Measurements from ENCODE around the gene CXCR5.

CXCR5 gene

DNA sequence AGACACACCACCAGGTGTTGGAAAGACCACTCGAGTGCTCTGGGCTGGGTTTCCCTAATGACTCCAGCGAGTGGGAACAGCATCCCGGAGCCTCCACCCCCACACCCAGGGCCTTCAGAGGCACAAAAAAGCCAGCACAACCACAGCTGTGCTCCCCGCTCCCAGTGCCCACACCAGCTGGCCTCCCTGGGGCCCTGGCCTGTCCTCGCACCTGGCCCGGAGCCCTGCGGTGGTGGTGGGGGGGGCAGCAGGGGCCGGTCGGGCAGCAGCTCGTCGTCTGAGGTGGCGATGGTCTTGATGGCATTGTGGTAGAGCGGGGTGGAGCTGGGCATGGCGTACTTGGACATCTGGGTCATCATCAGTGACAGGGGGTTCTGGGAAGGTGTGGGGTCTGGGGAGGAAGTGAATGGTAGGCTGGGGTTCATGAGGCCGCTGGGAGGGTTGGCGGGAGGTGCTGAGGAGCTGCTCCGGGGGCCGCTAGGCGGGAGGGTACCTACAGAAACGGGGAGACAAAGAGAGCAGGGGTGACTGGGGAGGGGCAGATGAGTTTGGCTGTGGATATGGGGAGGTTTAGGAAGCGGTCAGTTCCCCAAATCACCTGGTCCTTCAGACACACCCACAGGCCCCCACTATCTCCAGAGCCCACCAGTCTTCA, 16.1 kb downstream of the CXCR5 start:
- no peak for DNase-seq

GRCh38 chr11:118900535-118901384, 17.1 kb downstream of the CXCR5 start:
- no peak for DNase-seq

DNA sequence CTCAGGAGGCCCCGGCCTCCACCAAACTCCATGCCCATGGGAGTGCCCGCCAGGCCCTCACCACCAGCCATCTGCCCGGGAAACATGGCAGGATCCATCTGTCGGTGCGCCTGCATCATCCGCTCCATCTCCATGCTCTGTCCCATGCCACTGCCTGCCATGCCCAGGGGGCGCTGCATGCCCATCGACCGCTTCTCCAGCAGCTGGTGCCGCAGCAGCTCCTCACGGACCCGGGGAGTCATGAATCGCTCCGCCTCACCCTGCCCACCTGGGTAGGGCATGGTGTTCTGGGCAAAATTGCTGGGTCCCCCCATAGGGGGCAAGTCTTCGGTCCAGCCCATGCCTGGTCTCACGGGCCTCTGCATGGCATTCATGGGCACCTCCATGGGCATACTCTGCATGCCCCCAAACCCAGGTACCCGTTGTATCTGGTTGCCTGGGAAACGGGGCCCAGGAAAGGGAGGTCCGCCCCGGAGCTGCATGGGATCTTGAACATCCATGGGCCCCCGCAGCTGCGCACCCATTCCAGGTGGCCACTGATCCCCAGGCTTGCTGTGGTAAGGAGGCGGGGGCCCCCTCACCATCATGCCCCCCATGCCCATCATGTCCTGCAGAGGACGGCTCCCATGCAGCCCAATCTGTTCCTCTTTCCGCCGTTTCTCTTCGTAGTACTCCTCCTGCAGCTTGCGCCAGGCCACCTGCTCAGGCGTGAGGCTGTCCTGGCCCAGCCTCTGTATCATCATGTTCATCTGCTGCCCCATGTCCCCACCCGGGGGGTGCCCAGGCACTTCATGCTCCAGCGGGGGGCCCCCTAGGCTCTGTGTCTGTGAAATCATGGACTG, 18.0 kb downstream of the CXCR5 start:
- no peak for DNase-seq

DNA sequence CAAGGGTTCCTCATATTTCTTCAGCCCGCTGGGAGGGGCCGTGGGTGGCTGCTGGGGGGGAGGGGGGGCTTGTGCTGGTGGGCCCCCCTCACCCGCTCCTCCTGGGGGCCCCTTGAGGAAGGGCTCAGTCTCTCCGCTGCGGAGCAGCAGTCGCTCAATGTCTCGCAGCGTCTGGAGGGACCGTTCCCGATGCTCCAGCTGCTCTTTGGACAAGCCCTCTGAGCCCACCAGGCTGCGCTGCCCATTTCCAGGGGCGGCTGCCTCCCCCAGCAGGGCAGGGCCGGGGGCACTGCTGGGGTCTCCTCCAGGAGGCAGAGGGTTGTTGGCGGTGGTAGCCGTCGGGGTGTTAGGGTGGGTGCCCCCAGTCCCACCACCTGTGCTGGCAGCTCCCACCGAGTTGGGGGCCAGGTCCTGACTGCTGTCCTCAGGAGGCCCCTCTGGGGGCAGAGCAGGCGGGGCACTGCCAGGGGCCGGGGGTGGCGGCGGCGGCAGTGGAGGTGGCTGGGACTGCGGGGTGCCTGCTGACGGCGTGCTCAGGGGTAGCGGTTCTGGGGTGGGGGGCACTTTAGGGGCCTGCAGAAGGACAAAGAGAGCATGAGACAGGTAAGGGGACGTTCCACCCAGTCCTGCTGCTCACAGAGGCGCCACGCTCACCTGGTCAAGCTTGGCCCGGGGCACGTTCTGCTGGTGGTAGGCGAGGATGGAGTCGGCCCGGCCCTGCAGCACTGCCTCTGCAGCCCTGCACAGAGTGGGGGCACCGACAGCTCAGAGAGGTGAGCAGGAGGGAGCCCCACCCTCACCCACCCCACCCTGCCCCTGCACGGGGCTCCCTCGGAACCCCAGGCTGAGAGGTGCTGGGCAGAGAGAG, 18.9 kb downstream of the CXCR5 start:
- no peak for DNase-seq

GRCh38 chr11:118903204-118904015, 19.7 kb downstream of the CXCR5 start:
- no peak for DNase-seq

DNA sequence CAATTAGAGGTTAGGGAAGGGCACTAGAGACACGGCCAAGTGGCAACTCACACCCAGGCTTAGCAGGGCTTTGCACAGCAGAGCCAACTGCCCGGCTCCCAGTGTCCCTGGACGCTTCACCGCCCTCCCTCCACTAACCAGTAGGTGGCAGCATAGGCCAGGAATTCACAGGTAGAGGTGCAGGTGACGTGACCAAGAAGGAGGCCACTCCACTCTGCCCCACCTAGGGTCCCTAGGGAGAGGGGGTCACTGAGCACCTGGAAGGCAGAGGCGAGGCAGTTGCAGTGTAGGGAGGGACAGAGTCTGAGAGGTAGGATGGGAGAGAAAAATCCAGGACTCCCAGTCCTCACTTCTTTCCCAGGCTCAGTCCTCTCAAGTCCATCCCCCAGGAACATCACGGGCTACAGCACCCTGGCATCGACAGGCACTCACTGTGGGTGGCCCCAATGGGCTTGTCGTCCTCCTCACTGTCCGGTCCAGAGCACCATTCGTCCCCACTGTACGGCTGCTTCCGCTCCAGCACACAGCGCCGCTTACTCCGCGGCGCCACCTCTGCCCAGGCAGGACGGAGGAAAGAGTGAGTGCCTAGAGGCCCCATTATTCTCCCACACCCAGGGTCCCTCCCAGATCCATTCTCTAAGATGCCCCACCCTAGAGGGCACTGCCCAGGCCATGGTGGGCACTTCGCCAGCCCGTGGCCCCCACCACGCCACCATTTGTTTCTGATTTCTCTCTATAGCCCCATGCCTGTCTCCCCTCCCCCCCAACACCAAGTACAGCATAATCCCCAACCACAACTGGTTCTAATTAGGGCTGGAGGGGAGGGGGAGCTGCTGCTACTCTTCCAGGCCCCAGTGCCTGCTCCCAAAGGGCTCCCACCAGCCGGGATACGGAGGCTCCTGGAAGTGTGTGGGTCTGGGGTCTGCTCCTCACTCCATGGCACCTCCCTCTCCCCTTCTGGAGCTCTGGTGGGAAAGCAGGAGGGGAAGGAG, 23.7 kb downstream of the CXCR5 start:
- peak; percentile 84 for DNase-seq

DNA sequence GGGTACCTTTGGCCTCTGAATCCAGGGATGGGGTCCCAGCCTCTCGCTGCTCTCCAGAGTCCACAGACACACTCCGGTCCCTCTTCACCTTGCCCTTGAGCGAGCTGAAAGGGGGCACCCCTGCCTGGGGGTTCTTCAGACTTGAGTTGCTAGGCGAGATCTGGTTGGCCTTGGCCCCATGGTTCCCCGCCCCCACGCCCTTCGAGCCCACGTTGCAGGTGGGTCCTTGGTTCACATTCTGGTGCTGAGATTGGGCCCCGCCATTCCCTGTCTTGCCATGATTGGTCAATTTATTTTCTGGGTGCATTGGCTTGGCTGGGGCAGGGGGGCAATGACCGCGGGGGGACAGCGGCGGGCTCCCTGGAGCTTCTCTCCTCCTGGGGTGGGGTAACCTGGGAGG, 24.6 kb downstream of the CXCR5 start:
- DNase-seq: no peak

DNA sequence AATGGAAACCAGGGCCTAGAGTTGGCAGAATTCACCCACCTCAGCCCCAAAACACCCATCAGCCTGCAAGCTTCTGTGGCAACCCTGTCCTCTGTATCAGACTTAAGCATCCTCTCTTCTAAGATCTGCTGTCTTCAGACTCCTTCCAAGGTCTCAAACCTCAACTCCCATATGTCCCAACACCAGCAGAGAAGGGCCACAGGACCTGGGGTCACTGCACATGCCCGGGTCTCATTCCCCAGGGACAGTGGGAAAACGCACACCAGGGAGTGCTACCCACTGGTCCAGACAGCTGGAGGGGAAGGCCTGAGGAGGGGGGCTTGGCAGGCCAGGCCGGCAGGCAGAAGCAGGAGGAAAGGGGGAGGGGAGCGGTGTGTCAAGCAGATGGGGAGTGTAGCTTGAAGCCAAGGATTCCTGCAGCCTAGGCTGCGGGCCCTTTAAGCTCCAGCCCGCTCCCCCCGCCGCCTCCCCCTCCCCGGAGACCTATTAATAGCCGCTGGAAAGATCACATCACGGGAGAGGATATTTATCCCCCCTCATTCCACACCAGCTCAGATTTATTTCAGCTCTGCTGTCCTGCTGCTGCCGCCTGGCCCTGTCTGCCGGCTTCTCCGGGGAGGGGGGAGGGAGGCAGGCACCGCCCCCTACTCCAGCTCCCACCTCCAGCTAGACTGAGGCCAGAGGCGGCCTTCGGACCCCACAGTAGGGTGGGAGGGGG, 25.4 kb downstream of the CXCR5 start:
- DNase-seq: no peak

DNA sequence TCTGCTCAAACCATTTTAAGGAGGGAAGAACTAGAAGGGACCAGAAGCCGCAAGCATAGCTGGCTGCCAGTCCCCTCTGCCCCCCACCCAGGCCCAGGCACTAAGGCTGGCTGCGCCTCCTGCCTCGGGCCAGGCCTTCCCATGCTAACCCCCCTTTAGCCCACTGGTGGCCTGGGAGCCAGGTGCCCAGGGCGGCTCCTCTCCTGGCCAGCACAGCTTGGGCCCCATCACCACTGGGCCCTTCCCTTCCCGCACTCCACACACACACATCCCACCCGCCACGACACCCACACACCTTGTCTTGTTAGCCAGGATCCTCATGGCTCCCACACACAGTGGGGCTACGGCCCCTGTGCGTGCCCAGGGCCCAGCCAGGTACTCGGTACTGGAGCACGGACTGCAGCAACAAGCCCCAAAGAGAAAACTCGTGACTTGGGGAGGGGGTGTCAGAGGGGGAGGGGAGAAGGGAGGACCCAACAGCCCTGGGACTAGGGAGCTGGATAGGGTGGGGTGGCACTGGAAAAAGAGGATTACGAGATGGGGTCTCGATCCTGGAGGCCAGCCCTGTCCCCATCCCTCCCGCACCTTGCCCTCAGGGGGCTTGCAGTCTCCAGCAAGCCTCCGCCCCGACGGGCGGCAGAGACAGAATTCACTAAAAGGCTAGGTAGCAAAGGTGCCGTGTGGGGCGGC, 26.1 kb downstream of the CXCR5 start:
- DNase-seq: no peak

- peak; percentile 41 for DNase-seq
Observed at GRCh38 chr11:118910309-118911112, 26.8 kb downstream of the CXCR5 start.

DNA sequence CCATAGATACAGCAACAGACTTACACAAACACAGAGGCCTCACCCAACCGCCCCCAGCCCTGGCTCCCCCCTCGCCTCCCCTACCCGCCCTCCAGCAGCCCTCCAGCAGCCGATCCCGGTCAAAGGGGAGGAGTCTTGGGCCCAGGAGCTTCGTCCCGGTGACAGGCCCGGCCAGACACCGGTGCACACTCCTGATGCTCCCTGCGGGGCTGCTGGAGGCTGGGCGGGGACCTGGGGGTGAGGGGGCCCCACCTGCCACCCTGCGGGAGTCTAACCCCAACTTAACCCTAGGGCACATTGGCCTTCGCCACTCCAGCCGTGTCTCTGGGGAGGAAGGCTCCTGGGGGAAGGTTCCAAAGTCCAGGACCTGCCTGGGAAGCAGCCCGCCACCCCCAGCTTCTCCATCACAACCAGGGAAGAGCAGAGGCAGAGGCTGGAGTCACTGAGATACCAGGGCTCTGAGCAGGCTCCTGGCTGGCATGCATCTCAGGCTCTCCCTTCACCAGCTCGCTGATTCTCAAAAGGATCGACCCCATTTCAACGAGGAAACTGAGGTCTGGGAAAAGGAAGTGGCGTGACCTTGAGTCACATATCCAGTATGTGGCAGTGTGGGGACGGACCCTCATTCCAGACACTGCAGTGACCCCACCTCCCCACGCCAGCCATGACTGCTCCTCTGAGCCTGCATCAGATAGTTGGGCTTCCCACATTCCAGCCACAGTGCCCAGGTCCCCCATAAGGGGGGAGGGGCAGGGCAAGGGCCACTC, 27.6 kb downstream of the CXCR5 start:
- DNase-seq: no peak

DNA sequence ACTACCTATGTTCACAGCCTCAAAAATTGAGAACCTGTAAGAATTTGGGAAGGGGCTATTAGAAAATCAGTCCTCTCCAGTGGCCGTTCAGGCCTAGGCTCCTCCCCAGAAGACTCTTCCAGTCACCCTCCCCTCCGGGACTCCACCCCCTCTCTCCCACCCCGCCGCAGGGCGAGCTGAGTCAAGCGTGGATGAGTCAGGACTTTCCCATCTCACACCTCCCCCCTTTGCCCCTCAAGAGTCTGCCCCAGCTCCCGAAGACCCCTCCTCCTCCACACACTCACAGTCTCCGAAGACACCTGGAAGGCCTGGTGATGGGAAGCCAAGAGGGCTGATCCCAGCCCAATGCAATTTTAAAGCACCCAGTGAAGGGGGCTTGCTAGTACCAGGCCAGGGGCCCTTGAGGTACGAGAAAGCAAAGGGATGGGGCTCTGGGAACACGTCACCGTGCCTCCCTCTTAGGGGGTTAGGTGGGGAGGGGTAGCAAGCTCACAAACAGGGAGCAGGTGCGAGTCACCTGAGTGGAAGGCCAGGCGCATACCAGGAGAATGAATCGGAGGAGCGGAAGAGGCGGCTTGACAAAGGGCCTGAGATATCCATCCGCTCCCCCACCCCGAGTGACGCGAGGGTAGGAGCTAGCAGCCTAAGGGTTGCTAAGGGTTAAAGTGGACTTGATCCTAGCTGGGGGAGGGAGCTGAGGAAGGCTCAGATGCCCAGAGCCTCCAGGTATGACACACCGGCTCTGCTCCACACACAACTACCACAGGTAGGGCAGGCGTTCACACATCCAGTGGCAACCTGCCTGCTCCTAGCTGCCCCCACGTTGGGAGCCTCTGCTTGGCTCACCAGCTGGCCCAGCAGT, 28.4 kb downstream of the CXCR5 start:
- DNase-seq: peak; percentile 75

DNA sequence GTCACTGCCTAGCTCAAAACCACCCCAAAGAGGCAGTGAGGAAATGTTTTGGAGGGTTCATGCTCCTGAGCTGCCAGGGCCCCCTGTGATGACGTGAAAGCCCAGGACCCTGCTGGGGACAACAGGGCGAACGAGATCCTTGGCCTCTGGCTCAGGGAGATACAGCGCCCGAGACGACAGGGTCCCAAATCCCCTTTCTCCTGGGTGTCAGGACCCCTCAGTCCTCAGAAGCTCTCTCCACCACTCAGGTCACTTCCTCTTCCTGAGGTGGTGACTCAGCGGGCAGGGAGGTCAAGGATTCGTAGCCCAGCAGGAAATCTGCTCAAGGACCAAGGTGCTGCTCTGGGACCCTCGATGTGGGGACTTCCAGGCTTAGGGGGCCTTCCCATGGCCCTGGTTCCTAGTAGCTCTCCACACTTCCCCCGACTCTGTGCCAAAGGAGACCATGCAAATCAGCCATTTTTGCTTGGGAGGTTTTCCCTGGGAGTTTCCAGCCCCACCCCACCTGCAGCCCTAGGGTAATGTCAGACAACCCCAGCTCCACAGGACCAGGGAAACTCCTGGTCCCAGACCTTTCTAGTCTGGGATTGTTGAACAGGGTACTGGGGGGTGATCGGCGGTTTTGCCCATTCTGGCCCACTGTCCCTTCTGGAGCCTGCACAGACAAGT, 29.2 kb downstream of the CXCR5 start:
- DNase-seq: peak; percentile 18

GRCh38 chr11:118913411-118914125, 29.9 kb downstream of the CXCR5 start:
- DNase-seq: peak; percentile 51

All from hematopoietic multipotent progenitor cell treated with erythropoietin and hydrocortisone succinate and interleukin-3 and kit ligand, for 8 days (in vitro differentiated cells).